HepG2 (cell line): ENCODE results near the gene TYMP. TPM values are rescaled to one million over a fixed set of nuclear protein-coding genes. Genes with fewer than 3 reads are reported as not detected.
A peak's percentile ranks its signal among the peaks of the same experiment; 100 is the strongest.

Experiments used
- HCFC1 ChIP-seq: fragments of 150-350 bp; IDR thresholded peaks from 2 replicates; pipeline ENCODE4 v1.6.1; 2014; ENCODE audit warnings: low read depth, low read length
- HOMEZ ChIP-seq: IDR thresholded peaks from 2 replicates; pipeline ENCODE4 v1.6.1; 2016; ENCODE audit warnings: low read depth
- KMT2A ChIP-seq: sonication (generic); formaldehyde crosslinking; IDR thresholded peaks from 2 replicates; pipeline ENCODE4 v1.4.0; 2020; ENCODE audit warnings: missing genetic modification reagents
- MAF1 ChIP-seq: sonication (generic); formaldehyde crosslinking; IDR thresholded peaks from 2 replicates; pipeline ENCODE4 v1.5.0; 2020; ENCODE audit warnings: missing genetic modification reagents, borderline replicate concordance
- MTERF4 ChIP-seq: sonication (generic); formaldehyde crosslinking; IDR thresholded peaks from 2 replicates; pipeline ENCODE4 v1.8.0; 2023; ENCODE audit warnings: mild to moderate bottlenecking, missing genetic modification reagents
- NCOA1 ChIP-seq: sonication (generic); formaldehyde crosslinking; IDR thresholded peaks from 2 replicates; pipeline ENCODE4 v1.9.0; 2021; ENCODE audit warnings: missing genetic modification reagents
- PAF1 ChIP-seq: IDR thresholded peaks from 2 replicates; pipeline ENCODE4 v1.6.1; 2016; ENCODE audit warnings: missing genetic modification reagents, missing compliant biosample characterization
- PAXIP1 ChIP-seq: sonication (generic); formaldehyde crosslinking; conservative IDR thresholded peaks from 2 replicates; pipeline ENCODE4 v1.4.0; 2020; ENCODE audit warnings: mild to moderate bottlenecking, missing genetic modification reagents, moderate library complexity
- SMAD1 ChIP-seq: sonication (generic); formaldehyde crosslinking; IDR thresholded peaks from 2 replicates; pipeline ENCODE4 v1.4.0; 2020; ENCODE audit warnings: missing genetic modification reagents, low read depth, mild to moderate bottlenecking, borderline replicate concordance
- SNAI1 ChIP-seq: sonication (generic); formaldehyde crosslinking; IDR thresholded peaks from 2 replicates; pipeline ENCODE4 v1.5.0; 2020; ENCODE audit warnings: mild to moderate bottlenecking, missing genetic modification reagents, borderline replicate concordance
- SNAPC2 ChIP-seq: sonication (generic); formaldehyde crosslinking; IDR thresholded peaks from 2 replicates; pipeline ENCODE4 v1.8.1; 2022; ENCODE audit warnings: mild to moderate bottlenecking, missing genetic modification reagents
- SP2 ChIP-seq: sonication (generic); formaldehyde crosslinking; IDR thresholded peaks from 2 replicates; pipeline ENCODE4 v1.5.1; 2020; ENCODE audit warnings: mild to moderate bottlenecking, missing genetic modification reagents
- ZC3H13 ChIP-seq: sonication (generic); formaldehyde crosslinking; IDR thresholded peaks from 2 replicates; pipeline ENCODE4 v1.8.1; 2023; ENCODE audit warnings: mild to moderate bottlenecking, missing genetic modification reagents, moderate library complexity
- ZNF124 ChIP-seq: sonication (generic); formaldehyde crosslinking; IDR thresholded peaks from 2 replicates; pipeline ENCODE4 v1.4.0; 2020; ENCODE audit warnings: missing genetic modification reagents
- ZNF142 ChIP-seq: sonication (generic); formaldehyde crosslinking; IDR thresholded peaks from 2 replicates; pipeline ENCODE4 v1.4.0; 2020; ENCODE audit warnings: missing genetic modification reagents
- ZNF260 ChIP-seq: sonication (generic); formaldehyde crosslinking; IDR thresholded peaks from 2 replicates; pipeline ENCODE4 v1.4.0; 2020; ENCODE audit warnings: missing genetic modification reagents, low read depth, mild to moderate bottlenecking, borderline replicate concordance
- ZNF674 ChIP-seq: sonication (generic); formaldehyde crosslinking; IDR thresholded peaks from 2 replicates; pipeline ENCODE4 v1.5.0; 2020; ENCODE audit warnings: low read depth, mild to moderate bottlenecking, missing genetic modification reagents
- polyA plus RNA-seq, 8 experiments: library from polyadenylated mRNA; depleted of rRNA in 3 of 8; stranded (reverse) in 7 of 8; unstranded in 1 of 8; fragments of >200 nt; fragmentation: Illumina TruSeq in 4 of 8; extraction: Trizol in 4 of 8; gene quantifications; 2 replicates each; pipeline versions ENCODE4 v1.2.1 to v1.2.3, GENCODE V29; 2011 to 2016; ENCODE audit warnings: low read depth in 4 of 8, missing spikeins in 1 of 8, mixed read lengths in 1 of 8; ENCODE audit not compliant: insufficient read depth in 1 of 8
- total RNA-seq, 5 experiments: library from RNA; depleted of rRNA; stranded (reverse); fragments of >200 nt; fragmentation: Illumina TruSeq; extraction: Trizol; gene quantifications; 2 replicates each; pipeline ENCODE4 v1.2.3, GENCODE V29; 2016; ENCODE audit warnings: low read depth in 1 of 5

Gene TYMP
- total and polyA plus RNA-seq, 2 of the 13 experiments (the other 11 are each of a cell fraction or from before 2014, with no cell fraction given): 3.9 to 4.3 TPM

- no peak for TF ChIP-seq ZNF142 (CRISPR knock-in tag)
- TF ChIP-seq PAXIP1: peak; percentile 35
- no peak for TF ChIP-seq HCFC1
- TF ChIP-seq MAF1 (CRISPR knock-in tag): no peak
- TF ChIP-seq NCOA1 (CRISPR knock-in tag): no peak
- TF ChIP-seq HOMEZ: no peak
- TF ChIP-seq ZNF674 (CRISPR knock-in tag): no peak
- TF ChIP-seq KMT2A (CRISPR knock-in tag): 0 out of 2 replicates have a peak, but pooled peaks have one; percentile 22
- TF ChIP-seq PAF1 (CRISPR knock-in tag): no peak
- TF ChIP-seq SMAD1 (CRISPR knock-in tag): no peak
- no peak for TF ChIP-seq SNAPC2 (CRISPR knock-in tag)
- TF ChIP-seq SNAI1 (CRISPR knock-in tag): no peak
- no peak for TF ChIP-seq MTERF4 (CRISPR knock-in tag)
- no peak; the same call in 1 of the 2 replicates for TF ChIP-seq ZC3H13
- no peak for TF ChIP-seq ZNF260
- no peak for TF ChIP-seq ZNF124 (CRISPR knock-in tag)
- peak; percentile 82 for TF ChIP-seq SP2 (CRISPR knock-in tag)
Observed at GRCh38 chr22:50562523-50563412, 33.0 kb upstream of the TYMP start, which contains the start of gene SYCE3 (continued).
